GM19193 (cell line): ENCODE data around the gene PKD2.

ENCODE experiments used
- POLR2A ChIP-seq: IDR thresholded peaks from 4 replicates; pipeline ENCODE4 v1.6.1; 2011; ENCODE audit not compliant: insufficient read depth, insufficient read length; ENCODE audit errors: extremely low read depth

The PKD2 gene

GRCh38 chr4:88007304-88008121 lies at the start of gene PKD2:
TSS of gene PKD2 (plus strand) at chr4:88007635. CDS start at chr4:88007734, 99 bp downstream.
- TF ChIP-seq POLR2A, result peak; percentile 74

GRCh38 chr4:87961993-87962392 lies 45.4 kb upstream of the PKD2 start:
- no peak for TF ChIP-seq POLR2A

GRCh38 chr4:87962398-87963146 lies 44.9 kb upstream of the PKD2 start:
- no peak for TF ChIP-seq POLR2A

GRCh38 chr4:87965501-87965975 lies 41.9 kb upstream of the PKD2 start:
- TF ChIP-seq POLR2A, result no peak

GRCh38 chr4:87966095-87966496 lies 41.3 kb upstream of the PKD2 start:
- no peak for TF ChIP-seq POLR2A

- TF ChIP-seq POLR2A, result no peak
Observed at GRCh38 chr4:87967193-87967592, 40.2 kb upstream of the PKD2 start.

- TF ChIP-seq POLR2A, result no peak
Observed at GRCh38 chr4:87970121-87970520, 37.3 kb upstream of the PKD2 start.

- TF ChIP-seq POLR2A, result no peak
Observed at GRCh38 chr4:87971866-87972265, 35.6 kb upstream of the PKD2 start.

- no peak for TF ChIP-seq POLR2A
Observed at GRCh38 chr4:87973283-87974169, 33.9 kb upstream of the PKD2 start.

GRCh38 chr4:87974856-87975462 lies 32.5 kb upstream of the PKD2 start:
- no peak for TF ChIP-seq POLR2A

GRCh38 chr4:87975466-87975865 lies 32.0 kb upstream of the PKD2 start, which contains the start of gene SPP1:
TSS of gene SPP1 (plus strand) at chr4:87975714. CDS start at chr4:87976896, 1,182 bp downstream.
- no peak for TF ChIP-seq POLR2A

- no peak for TF ChIP-seq POLR2A
Observed at GRCh38 chr4:87977521-87978278, 29.7 kb upstream of the PKD2 start.

- TF ChIP-seq POLR2A, result no peak
Observed at GRCh38 chr4:87978681-87979080, 28.8 kb upstream of the PKD2 start.

- no peak for TF ChIP-seq POLR2A
Observed at GRCh38 chr4:87979810-87980209, 27.6 kb upstream of the PKD2 start.
